ENCODE data around the gene ARHGAP23.
"Not testable (repeated sequence)": the region's sequence is repeated elsewhere in the genome, so short reads cannot be mapped to it uniquely, and the experiment has no call there.

Gene ARHGAP23

GRCh38 chr17:38507921-38508569, 79.8 kb downstream of the ARHGAP23 start:
- Histone ChIP-seq H3K9me3 (no peaks in the 10 kb centered on the region), H3K4me1 (no peaks in the 10 kb centered on the region), H3K36me3 (replicated peaks) (no peaks in the 10 kb centered on the region), H3K27me3 (ENCODE audit: low read depth) (no peaks in the 10 kb centered on the region), H3K4me3 (no peak overlapping the region)
- DNase-seq (ENCODE audit: low spot score in 2 of 2): no peak
- in situ Hi-C loops (cut with MboI; ENCODE audit: low sequenced_read_pairs): no loop called here

DNA sequence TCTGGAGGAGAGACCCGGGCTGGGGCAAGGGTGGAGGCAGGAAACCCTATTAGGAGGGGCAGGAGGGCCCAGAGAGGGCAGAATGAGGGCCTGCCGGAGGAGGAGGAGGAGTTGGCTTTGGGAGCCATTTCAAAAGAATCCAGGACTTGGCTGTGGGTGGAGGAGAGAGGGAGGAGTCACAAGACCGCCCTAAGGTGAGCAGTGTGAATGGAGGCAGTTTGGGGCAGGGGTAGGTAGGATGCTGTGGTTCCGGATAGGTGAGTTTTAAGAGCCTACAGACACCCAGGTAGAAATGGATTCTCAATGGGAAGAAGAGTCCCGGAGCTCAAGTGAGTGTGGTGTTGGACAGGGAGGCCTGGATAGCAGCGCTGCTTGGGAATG, 80.3 kb downstream of the ARHGAP23 start:
- in situ Hi-C loops (cut with MboI; ENCODE audit: low sequenced_read_pairs): no loop called here
- no peaks in the 10 kb centered on the region for H3K4me1 ChIP-seq
- no peak for DNase-seq (ENCODE audit: low spot score in 2 of 2)
- H3K4me3 ChIP-seq: no peak overlapping the region
- no peaks in the 10 kb centered on the region for H3K9me3 ChIP-seq
- H3K27me3 ChIP-seq (ENCODE audit: low read depth): no peaks in the 10 kb centered on the region
- H3K36me3 ChIP-seq (replicated peaks): no peaks in the 10 kb centered on the region

DNA sequence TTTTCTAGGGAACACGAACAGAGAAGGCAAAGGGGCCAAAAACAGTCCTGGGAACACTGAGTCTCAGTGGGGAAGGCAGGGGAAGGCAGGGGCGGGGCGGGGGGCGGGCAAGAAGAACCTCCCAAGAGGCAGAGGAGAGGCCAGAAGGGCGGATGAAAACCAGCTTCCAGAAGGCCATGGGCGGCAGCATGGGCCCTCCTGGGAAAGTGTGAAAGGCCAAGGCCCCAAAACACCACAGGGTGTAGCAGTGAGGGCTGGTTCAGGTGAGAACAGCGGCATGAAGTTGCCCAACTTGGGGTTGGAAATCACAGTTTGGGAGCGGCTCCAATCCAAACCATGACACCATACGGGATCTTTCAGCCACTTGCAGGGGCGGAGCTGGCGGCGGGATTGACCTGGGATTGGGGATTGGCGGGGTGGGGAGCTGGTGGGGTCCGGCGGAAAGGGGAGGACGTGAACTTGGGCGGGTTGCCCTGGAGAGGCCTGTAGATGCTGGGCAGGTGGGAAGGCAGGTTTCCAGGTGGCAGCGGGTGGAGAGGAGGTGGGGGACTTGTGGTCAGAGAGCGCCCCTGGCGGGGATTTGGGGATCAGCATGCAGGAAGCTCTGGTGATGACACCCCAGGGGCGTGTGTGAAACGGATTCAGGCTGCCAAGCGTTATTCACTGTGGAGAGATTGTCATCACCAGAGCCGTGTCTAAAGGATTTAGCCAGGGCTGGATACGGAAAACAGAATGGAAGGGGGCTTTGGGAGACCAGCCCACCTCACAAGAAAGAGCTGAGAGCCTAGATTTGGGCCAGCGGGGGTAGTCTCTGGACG, 80.9 kb downstream of the ARHGAP23 start:
- Histone ChIP-seq H3K9me3 (no peaks in the 10 kb centered on the region), H3K4me1 (no peaks in the 10 kb centered on the region), H3K4me3 (no peak overlapping the region), H3K36me3 (replicated peaks) (no peaks in the 10 kb centered on the region), H3K27me3 (ENCODE audit: low read depth) (no peaks in the 10 kb centered on the region)
- DNase-seq (ENCODE audit: low spot score in 2 of 2): peak; percentile 46 to 87
- in situ Hi-C loops (cut with MboI; ENCODE audit: low sequenced_read_pairs): no loop called here

GRCh38 chr17:38509772-38510420, 81.6 kb downstream of the ARHGAP23 start:
- Histone ChIP-seq H3K27me3 (ENCODE audit: low read depth) (no peaks in the 10 kb centered on the region), H3K36me3 (replicated peaks) (no peaks in the 10 kb centered on the region), H3K4me1 (no peaks in the 10 kb centered on the region), H3K9me3 (no peaks in the 10 kb centered on the region), H3K4me3 (no peak overlapping the region)
- no peak for DNase-seq (ENCODE audit: low spot score in 2 of 2)
- in situ Hi-C loops (cut with MboI; ENCODE audit: low sequenced_read_pairs): no loop called here

- no peak for DNase-seq (ENCODE audit: low spot score in 2 of 2)
- no peak overlapping the region for H3K4me3 ChIP-seq
- in situ Hi-C loops (cut with MboI; ENCODE audit: low sequenced_read_pairs): no loop called here
Measured at GRCh38 chr17:38510421-38511149, 82.3 kb downstream of the ARHGAP23 start.

DNA sequence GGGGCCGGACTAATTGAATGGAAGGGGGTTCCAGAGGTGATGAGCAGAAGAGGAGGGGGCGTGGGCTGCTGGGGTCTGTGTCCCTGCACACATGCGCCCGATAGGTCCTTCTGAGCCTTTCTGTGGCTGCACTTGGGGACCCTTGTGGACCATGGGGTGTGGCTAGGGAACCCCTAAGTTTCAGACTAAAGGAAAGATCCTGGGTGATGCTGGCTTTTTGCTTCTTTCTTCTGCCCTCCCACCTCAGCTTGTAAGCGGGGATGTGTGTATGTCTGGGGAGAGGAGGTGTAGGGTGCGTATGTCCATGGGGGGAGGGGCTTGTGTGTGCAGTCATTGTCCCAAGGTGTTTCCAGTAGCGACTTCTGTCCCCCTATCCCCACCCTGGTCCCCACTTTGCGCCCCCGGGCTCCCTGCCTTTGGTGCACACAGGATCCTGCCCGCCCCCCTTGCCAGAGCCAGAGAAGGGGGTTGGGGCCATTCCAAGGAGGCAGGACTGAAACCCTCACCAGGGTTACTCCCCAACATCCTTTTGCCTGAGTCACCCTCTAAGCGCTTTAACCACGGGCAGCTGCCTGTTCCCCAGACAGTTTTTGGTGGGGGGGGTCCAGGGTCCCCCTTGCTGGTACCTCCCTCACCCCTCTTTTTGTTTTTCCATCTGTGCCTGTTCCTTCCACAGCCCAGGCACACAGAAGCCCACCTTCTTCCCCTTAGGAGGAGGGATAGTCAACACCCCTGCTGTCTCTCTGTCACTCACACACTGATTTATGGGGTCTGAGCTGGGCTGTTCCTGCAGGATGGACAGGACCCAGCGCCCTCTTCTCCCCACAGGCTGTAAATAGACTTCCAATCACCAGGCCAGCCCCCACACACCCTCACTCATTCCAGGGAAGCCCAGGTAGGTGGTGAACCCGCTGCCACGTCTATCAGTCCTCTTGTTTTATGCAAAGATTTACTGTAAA, 83.2 kb downstream of the ARHGAP23 start:
- Histone ChIP-seq H3K4me1 (no peaks in the 10 kb centered on the region), H3K4me3 (no peak overlapping the region), H3K36me3 (replicated peaks) (no peaks in the 10 kb centered on the region), H3K9me3 (no peaks in the 10 kb centered on the region), H3K27me3 (ENCODE audit: low read depth) (no peaks in the 10 kb centered on the region)
- DNase-seq (ENCODE audit: low spot score in 2 of 2): no peak
- in situ Hi-C loops (cut with MboI; ENCODE audit: low sequenced_read_pairs): no loop called here

More at GRCh38 chr17:38510421-38511149, 82.3 kb downstream of the ARHGAP23 start:
- no peaks in the 10 kb centered on the region for H3K9me3 ChIP-seq
- H3K36me3 ChIP-seq (replicated peaks): no peaks in the 10 kb centered on the region
- no peaks in the 10 kb centered on the region for H3K4me1 ChIP-seq
- no peaks in the 10 kb centered on the region for H3K27me3 ChIP-seq (ENCODE audit: low read depth)

GRCh38 chr17:38512473-38513058, 84.3 kb downstream of the ARHGAP23 start:
- DNase-seq (ENCODE audit: low spot score in 2 of 2): no peak
- in situ Hi-C loops (cut with MboI; ENCODE audit: low sequenced_read_pairs): no loop called here

DNA sequence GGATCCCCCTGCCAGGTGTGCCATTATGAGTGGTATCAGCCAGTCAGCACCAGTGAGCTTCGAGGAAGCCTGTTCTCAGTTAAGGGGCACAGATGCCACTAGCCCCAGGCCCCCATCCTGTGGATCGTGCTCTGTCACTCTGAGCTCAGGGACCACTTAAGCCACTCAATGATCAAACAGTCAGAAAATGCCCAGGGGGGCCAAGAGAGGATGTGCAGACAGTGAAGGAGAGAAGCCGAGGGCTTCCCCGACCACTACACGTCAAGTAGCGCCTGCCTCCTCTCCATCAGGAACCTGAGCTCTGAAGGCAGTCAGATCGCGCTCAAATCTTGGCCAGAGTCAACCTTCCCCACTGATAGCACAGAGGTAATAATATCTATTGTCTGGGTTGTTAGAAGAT, 98.3 kb downstream of the ARHGAP23 start:
- H3K36me3 ChIP-seq (replicated peaks); DNase-seq (ENCODE audit: low spot score in 2 of 2); H3K9me3 ChIP-seq; H3K4me3 ChIP-seq; H3K4me1 ChIP-seq; H3K27me3 ChIP-seq (ENCODE audit: low read depth); in situ Hi-C loops (cut with MboI; ENCODE audit: low sequenced_read_pairs): not testable (repeated sequence)

More at GRCh38 chr17:38512473-38513058, 84.3 kb downstream of the ARHGAP23 start:
- no peak overlapping the region for H3K4me3 ChIP-seq
- no peaks in the 10 kb centered on the region for H3K9me3 ChIP-seq
- H3K4me1 ChIP-seq: no peaks in the 10 kb centered on the region
- no peaks in the 10 kb centered on the region for H3K36me3 ChIP-seq (replicated peaks)
- no peaks in the 10 kb centered on the region for H3K27me3 ChIP-seq (ENCODE audit: low read depth)

- DNase-seq (ENCODE audit: low spot score in 2 of 2); H3K4me1 ChIP-seq; H3K27me3 ChIP-seq (ENCODE audit: low read depth); in situ Hi-C loops (cut with MboI; ENCODE audit: low sequenced_read_pairs); H3K36me3 ChIP-seq (replicated peaks); H3K9me3 ChIP-seq; H3K4me3 ChIP-seq: not testable (repeated sequence)
Measured at GRCh38 chr17:38528141-38528540, 99.9 kb downstream of the ARHGAP23 start.

GRCh38 chr17:38530856-38531255, 102.6 kb downstream of the ARHGAP23 start:
- H3K27me3 ChIP-seq (ENCODE audit: low read depth); in situ Hi-C loops (cut with MboI; ENCODE audit: low sequenced_read_pairs): not testable (repeated sequence)

GRCh38 chr17:38531761-38532160, 103.5 kb downstream of the ARHGAP23 start:
- in situ Hi-C loops (cut with MboI; ENCODE audit: low sequenced_read_pairs): not testable (repeated sequence)

More at GRCh38 chr17:38530856-38531255, 102.6 kb downstream of the ARHGAP23 start:
- not testable (repeated sequence) for DNase-seq (ENCODE audit: low spot score in 2 of 2); H3K36me3 ChIP-seq (replicated peaks); H3K4me3 ChIP-seq; H3K4me1 ChIP-seq; H3K9me3 ChIP-seq

GRCh38 chr17:38532451-38532850, 104.2 kb downstream of the ARHGAP23 start:
- Histone ChIP-seq H3K4me3 (no peak overlapping the region), H3K36me3 (replicated peaks) (no peaks in the 10 kb centered on the region), H3K27me3 (ENCODE audit: low read depth) (0 out of 2 replicates have a peak, but pooled peaks cover 3% of the 10 kb centered on the region), H3K4me1 (no peaks in the 10 kb centered on the region), H3K9me3 (no peaks in the 10 kb centered on the region)
- in situ Hi-C loops (cut with MboI; ENCODE audit: low sequenced_read_pairs): no loop called here
- DNase-seq (ENCODE audit: low spot score in 2 of 2): no peak

More at GRCh38 chr17:38531761-38532160, 103.5 kb downstream of the ARHGAP23 start:
- H3K27me3 ChIP-seq (ENCODE audit: low read depth); H3K36me3 ChIP-seq (replicated peaks); DNase-seq (ENCODE audit: low spot score in 2 of 2); H3K4me1 ChIP-seq; H3K9me3 ChIP-seq; H3K4me3 ChIP-seq: not testable (repeated sequence)
